WTC11 (cell line): Measurements from ENCODE around the gene TAF6. TPM values are rescaled to one million over a fixed set of nuclear protein-coding genes. Genes with fewer than 3 reads are reported as not detected.

ENCODE experiments used
- ATAC-seq: fragments of 200-7000 bp; cut with Tn5 transposase; 2 replicates; pipeline ENCODE4 v1.10.0; 2021; ENCODE audit warnings: mild to moderate bottlenecking, moderate library complexity
- CTCF ChIA-PET: fragments of 300-600 bp; sonication (Branson Sonifier 250); formaldehyde crosslinking; loops from one replicate; lab custom pipeline; 2021; ENCODE audit warnings: antibody characterized with exemption; lab: Charles Lee
- POLR2A ChIA-PET: fragments of 350-600 bp; sonication (Branson Sonifier 250); formaldehyde crosslinking; loops from one replicate; lab custom pipeline; 2021; ENCODE audit warnings: antibody characterized with exemption; lab: Charles Lee
- DNase-seq: peaks from one replicate; pipeline ENCODE4 v3.0.0; 2021; ENCODE audit warnings: low spot score
- H3K27ac Mint-ChIP-seq: 2 replicates; pipeline ENCODE4 v1.8.0; 2021; ENCODE audit warnings: mixed read lengths
- H3K27me3 Mint-ChIP-seq: 2 replicates; pipeline ENCODE4 v1.8.0; 2021; ENCODE audit warnings: low read depth, mild to moderate bottlenecking, moderate library complexity, mixed read lengths
- H3K36me3 Mint-ChIP-seq: 2 replicates; pipeline ENCODE4 v1.8.0; 2021; ENCODE audit warnings: mixed read lengths
- H3K4me1 Mint-ChIP-seq: 2 replicates; pipeline ENCODE4 v1.8.0; 2022; ENCODE audit warnings: mixed read lengths
- H3K4me3 Mint-ChIP-seq: 2 replicates; pipeline ENCODE4 v1.8.0; 2021; ENCODE audit warnings: mild to moderate bottlenecking, moderate library complexity, mixed read lengths
- H3K9me3 Mint-ChIP-seq: 2 replicates; pipeline ENCODE4 v1.8.0; 2021; ENCODE audit warnings: mixed read lengths
- EMX1 ChIP-seq: fragments of 250-450 bp; sonication (Bioruptor Pico); IDR thresholded peaks from 2 replicates; pipeline ENCODE4 v1.8.0; 2021; ENCODE audit warnings: mild to moderate bottlenecking
- FOXK1 ChIP-seq: sonication (generic); formaldehyde crosslinking; IDR thresholded peaks from 2 replicates; pipeline ENCODE4 v1.8.0; 2022; ENCODE audit warnings: mild to moderate bottlenecking, moderate library complexity, missing genetic modification reagents
- FOXP1 ChIP-seq: sonication (generic); formaldehyde crosslinking; IDR thresholded peaks from 2 replicates; pipeline ENCODE4 v1.8.0; 2022; ENCODE audit warnings: missing genetic modification reagents, mild to moderate bottlenecking, moderate library complexity, borderline replicate concordance
- MYBL2 ChIP-seq: sonication (generic); formaldehyde crosslinking; IDR thresholded peaks from 2 replicates; pipeline ENCODE4 v1.8.1; 2023; ENCODE audit warnings: mild to moderate bottlenecking, moderate library complexity, missing genetic modification reagents
- SMAD3 ChIP-seq: sonication (generic); formaldehyde crosslinking; IDR thresholded peaks from 2 replicates; pipeline ENCODE4 v1.8.0; 2022; ENCODE audit warnings: missing genetic modification reagents, mild to moderate bottlenecking, borderline replicate concordance
- TEAD4 ChIP-seq: sonication (generic); formaldehyde crosslinking; IDR thresholded peaks from 2 replicates; pipeline ENCODE4 v1.8.0; 2022; ENCODE audit warnings: mild to moderate bottlenecking, missing genetic modification reagents
- ZBTB21 ChIP-seq: sonication (generic); formaldehyde crosslinking; IDR thresholded peaks from 2 replicates; pipeline ENCODE4 v1.8.1; 2023; ENCODE audit warnings: mild to moderate bottlenecking, missing genetic modification reagents, borderline replicate concordance
- ZNF121 ChIP-seq: sonication (generic); formaldehyde crosslinking; IDR thresholded peaks from 2 replicates; pipeline ENCODE4 v1.8.0; 2023; ENCODE audit warnings: missing genetic modification reagents
- total RNA-seq: library from RNA; stranded (reverse); gene quantifications from 3 replicates; pipeline ENCODE4 v1.2.3, GENCODE V29; 2021
- TF ChIP-seq, protein P1 (sequence below): fragments of 250-450 bp; sonication (Bioruptor Pico); IDR thresholded peaks from 2 replicates; pipeline ENCODE4 v1.9.0; 2021; ENCODE audit warnings: mild to moderate bottlenecking, borderline replicate concordance
- TF ChIP-seq, protein P2 (sequence below): fragments of 200-600 bp; IDR thresholded peaks from 2 replicates; pipeline ENCODE4 v1.8.0; 2022; ENCODE audit warnings: antibody characterized with exemption
- TF ChIP-seq, protein P3 (sequence below): sonication (generic); formaldehyde crosslinking; IDR thresholded peaks from 2 replicates; pipeline ENCODE4 v1.8.0; 2022; ENCODE audit warnings: missing genetic modification reagents

Gene TAF6
- total RNA-seq, 1 experiment from 2014 or later = 121 TPM

GRCh38 chr7:100081535-100082102 is 37.5 kb downstream of the TAF6 start, which contains the start of gene ZNF3 (continued):
- TF ChIP-seq, protein P1, sequence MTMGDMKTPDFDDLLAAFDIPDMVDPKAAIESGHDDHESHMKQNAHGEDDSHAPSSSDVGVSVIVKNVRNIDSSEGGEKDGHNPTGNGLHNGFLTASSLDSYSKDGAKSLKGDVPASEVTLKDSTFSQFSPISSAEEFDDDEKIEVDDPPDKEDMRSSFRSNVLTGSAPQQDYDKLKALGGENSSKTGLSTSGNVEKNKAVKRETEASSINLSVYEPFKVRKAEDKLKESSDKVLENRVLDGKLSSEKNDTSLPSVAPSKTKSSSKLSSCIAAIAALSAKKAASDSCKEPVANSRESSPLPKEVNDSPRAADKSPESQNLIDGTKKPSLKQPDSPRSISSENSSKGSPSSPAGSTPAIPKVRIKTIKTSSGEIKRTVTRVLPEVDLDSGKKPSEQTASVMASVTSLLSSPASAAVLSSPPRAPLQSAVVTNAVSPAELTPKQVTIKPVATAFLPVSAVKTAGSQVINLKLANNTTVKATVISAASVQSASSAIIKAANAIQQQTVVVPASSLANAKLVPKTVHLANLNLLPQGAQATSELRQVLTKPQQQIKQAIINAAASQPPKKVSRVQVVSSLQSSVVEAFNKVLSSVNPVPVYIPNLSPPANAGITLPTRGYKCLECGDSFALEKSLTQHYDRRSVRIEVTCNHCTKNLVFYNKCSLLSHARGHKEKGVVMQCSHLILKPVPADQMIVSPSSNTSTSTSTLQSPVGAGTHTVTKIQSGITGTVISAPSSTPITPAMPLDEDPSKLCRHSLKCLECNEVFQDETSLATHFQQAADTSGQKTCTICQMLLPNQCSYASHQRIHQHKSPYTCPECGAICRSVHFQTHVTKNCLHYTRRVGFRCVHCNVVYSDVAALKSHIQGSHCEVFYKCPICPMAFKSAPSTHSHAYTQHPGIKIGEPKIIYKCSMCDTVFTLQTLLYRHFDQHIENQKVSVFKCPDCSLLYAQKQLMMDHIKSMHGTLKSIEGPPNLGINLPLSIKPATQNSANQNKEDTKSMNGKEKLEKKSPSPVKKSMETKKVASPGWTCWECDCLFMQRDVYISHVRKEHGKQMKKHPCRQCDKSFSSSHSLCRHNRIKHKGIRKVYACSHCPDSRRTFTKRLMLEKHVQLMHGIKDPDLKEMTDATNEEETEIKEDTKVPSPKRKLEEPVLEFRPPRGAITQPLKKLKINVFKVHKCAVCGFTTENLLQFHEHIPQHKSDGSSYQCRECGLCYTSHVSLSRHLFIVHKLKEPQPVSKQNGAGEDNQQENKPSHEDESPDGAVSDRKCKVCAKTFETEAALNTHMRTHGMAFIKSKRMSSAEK = no peak
- peak; percentile 97 for TF ChIP-seq FOXK1
- TF ChIP-seq MYBL2 (CRISPR knock-in tag) = peak; percentile 80
- TF ChIP-seq, protein P2, sequence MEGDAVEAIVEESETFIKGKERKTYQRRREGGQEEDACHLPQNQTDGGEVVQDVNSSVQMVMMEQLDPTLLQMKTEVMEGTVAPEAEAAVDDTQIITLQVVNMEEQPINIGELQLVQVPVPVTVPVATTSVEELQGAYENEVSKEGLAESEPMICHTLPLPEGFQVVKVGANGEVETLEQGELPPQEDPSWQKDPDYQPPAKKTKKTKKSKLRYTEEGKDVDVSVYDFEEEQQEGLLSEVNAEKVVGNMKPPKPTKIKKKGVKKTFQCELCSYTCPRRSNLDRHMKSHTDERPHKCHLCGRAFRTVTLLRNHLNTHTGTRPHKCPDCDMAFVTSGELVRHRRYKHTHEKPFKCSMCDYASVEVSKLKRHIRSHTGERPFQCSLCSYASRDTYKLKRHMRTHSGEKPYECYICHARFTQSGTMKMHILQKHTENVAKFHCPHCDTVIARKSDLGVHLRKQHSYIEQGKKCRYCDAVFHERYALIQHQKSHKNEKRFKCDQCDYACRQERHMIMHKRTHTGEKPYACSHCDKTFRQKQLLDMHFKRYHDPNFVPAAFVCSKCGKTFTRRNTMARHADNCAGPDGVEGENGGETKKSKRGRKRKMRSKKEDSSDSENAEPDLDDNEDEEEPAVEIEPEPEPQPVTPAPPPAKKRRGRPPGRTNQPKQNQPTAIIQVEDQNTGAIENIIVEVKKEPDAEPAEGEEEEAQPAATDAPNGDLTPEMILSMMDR = peak; percentile 86
- no peak for TF ChIP-seq TEAD4 (CRISPR knock-in tag)
- peak; percentile 78; the same call in 1 of the 2 replicates for TF ChIP-seq FOXP1
- TF ChIP-seq, protein P3, sequence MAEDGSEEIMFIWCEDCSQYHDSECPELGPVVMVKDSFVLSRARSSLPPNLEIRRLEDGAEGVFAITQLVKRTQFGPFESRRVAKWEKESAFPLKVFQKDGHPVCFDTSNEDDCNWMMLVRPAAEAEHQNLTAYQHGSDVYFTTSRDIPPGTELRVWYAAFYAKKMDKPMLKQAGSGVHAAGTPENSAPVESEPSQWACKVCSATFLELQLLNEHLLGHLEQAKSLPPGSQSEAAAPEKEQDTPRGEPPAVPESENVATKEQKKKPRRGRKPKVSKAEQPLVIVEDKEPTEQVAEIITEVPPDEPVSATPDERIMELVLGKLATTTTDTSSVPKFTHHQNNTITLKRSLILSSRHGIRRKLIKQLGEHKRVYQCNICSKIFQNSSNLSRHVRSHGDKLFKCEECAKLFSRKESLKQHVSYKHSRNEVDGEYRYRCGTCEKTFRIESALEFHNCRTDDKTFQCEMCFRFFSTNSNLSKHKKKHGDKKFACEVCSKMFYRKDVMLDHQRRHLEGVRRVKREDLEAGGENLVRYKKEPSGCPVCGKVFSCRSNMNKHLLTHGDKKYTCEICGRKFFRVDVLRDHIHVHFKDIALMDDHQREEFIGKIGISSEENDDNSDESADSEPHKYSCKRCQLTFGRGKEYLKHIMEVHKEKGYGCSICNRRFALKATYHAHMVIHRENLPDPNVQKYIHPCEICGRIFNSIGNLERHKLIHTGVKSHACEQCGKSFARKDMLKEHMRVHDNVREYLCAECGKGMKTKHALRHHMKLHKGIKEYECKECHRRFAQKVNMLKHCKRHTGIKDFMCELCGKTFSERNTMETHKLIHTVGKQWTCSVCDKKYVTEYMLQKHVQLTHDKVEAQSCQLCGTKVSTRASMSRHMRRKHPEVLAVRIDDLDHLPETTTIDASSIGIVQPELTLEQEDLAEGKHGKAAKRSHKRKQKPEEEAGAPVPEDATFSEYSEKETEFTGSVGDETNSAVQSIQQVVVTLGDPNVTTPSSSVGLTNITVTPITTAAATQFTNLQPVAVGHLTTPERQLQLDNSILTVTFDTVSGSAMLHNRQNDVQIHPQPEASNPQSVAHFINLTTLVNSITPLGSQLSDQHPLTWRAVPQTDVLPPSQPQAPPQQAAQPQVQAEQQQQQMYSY (CRISPR knock-in tag) = no peak
- peak; percentile 41; the same call in 1 of the 2 replicates for TF ChIP-seq SMAD3 (CRISPR knock-in tag)

DNA sequence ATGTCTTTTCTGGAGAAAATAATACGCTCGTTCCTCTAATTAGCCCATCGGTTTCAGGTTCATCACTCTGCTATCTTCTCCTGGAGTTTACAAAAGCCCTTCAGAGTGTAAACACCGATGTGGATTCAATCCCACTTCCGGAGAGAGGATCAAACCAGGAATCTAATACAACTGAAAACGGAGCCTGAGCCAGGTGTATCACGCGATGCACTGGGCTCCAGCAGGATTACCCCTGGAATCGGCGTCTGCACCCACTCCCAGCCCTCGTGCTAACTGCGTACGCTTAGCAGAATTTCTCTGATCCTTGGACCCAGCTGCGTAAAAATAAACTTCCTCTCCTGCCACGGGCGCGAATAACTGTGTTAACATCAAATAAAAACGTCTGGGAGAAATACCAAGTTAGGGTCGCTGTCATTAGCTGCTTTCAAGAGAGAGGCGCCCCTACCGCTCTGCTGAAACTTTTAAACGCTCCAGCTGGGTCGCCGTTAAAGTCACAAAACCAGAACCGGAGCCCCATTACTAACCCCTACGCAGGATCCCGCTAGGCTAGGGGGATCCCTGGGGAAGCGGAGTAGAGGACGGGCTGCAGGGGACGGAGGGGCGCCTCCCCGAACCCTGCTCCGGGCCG is 38.1 kb downstream of the TAF6 start:
- ATAC-seq = peak; percentile 7
- POLR2A ChIA-PET = interaction anchor here (3.7 kb wide), 1 partner anchor 20 kb away, joined by 56 read pairs; the partner anchor contains the start of genes AP4M1 and MCM7
- TF ChIP-seq EMX1 (CRISPR knock-in tag) (0 out of 2 replicates have a peak, but pooled peaks have one; percentile 31), ZBTB21 (CRISPR knock-in tag) (no peak), ZNF121 (no peak)
- TF ChIP-seq, protein P3 (CRISPR knock-in tag) = 0 out of 2 replicates have a peak, but pooled peaks have one; percentile 17
- TF ChIP-seq, all 79 proteins: peak for 2
- peaks cover 23% of the 10 kb centered on the region for H3K4me1 Mint-ChIP-seq
- no peak for DNase-seq
- CTCF ChIA-PET = no interaction called here
- no peaks in the 10 kb centered on the region; the same call in 1 of the 2 replicates for H3K27me3 Mint-ChIP-seq
- H3K4me3 Mint-ChIP-seq = peak overlapping the region; percentile 98
- H3K36me3 Mint-ChIP-seq = peaks cover 42% of the 10 kb centered on the region
- peak overlapping the region; percentile 95 for H3K27ac Mint-ChIP-seq
- H3K9me3 Mint-ChIP-seq = peaks cover 7% of the 10 kb centered on the region
